Panc1 (cell line): ENCODE data around the gene ZNF492. TPM values are rescaled to one million over a fixed set of nuclear protein-coding genes. Genes with fewer than 3 reads are reported as not detected.

Source experiments
- ATAC-seq: fragments of 200-7000 bp; cut with Tn5 transposase; 2 replicates; pipeline ENCODE4 v1.9.1; 2020; ENCODE audit warnings: mild to moderate bottlenecking, moderate library complexity
- BruUV-seq: library from RNA; stranded (reverse); fragments of 400-500 nt; replicated peaks from 2 replicates; lab custom pipeline; 2021; lab: Mats Ljungman, UMichigan
- CTCF ChIA-PET: fragments of 300-600 bp; sonication (Branson Sonifier 250); formaldehyde crosslinking; loops from one replicate; lab custom pipeline; 2022; ENCODE audit warnings: antibody characterized with exemption; lab: Charles Lee
- POLR2A ChIA-PET: fragments of 300-600 bp; sonication (Branson Sonifier 250); formaldehyde crosslinking; loops from one replicate; lab custom pipeline; 2022; ENCODE audit warnings: antibody characterized with exemption; lab: Charles Lee
- DNase-seq: peaks from one replicate; pipeline ENCODE4 v3.0.0-alpha.2; 2010; ENCODE audit warnings: low read depth, low spot score
- H3K27ac ChIP-seq: 2 replicates; pipeline ENCODE4 v1.5.1; 2011; ENCODE audit warnings: mild to moderate bottlenecking, low read length, inconsistent platforms
- H3K27me3 ChIP-seq: fragments of 200-500 bp; sonication (Bioruptor generic); 2 replicates; pipeline ENCODE4 v1.6.0; 2014; ENCODE audit warnings: low read length, inconsistent platforms; ENCODE audit not compliant: control insufficient read depth, insufficient read depth
- H3K36me3 ChIP-seq: fragments of 200-500 bp; sonication (Bioruptor generic); 2 replicates; pipeline ENCODE4 v1.5.1; 2014; ENCODE audit warnings: inconsistent platforms, mild to moderate bottlenecking, low read length, moderate library complexity; ENCODE audit not compliant: control insufficient read depth, insufficient read depth
- H3K4me1 ChIP-seq: 2 replicates; pipeline ENCODE4 v1.5.1; 2011; ENCODE audit warnings: inconsistent platforms, mild to moderate bottlenecking, low read length, moderate library complexity; ENCODE audit not compliant: control insufficient read depth, insufficient read depth
- H3K4me3 ChIP-seq, 2 experiments: 2 replicates each; pipeline ENCODE4 v1.5.1; 2011 to 2012; ENCODE audit warnings: low read depth in 2 of 2, low read length in 2 of 2, mild to moderate bottlenecking in 2 of 2, inconsistent platforms in 1 of 2, moderate library complexity in 1 of 2
- H3K9me3 ChIP-seq: fragments of 200-500 bp; sonication (Bioruptor generic); 2 replicates; pipeline ENCODE4 v1.5.1; 2014; ENCODE audit warnings: low read depth, mild to moderate bottlenecking, inconsistent platforms, low read length, moderate library complexity; ENCODE audit not compliant: control insufficient read depth, insufficient read depth
- POLR2AphosphoS5 ChIP-seq: IDR thresholded peaks from 2 replicates; pipeline ENCODE4 v1.6.1; 2012; ENCODE audit warnings: mild to moderate bottlenecking, low read depth, low read length, moderate library complexity
- REST ChIP-seq, 2 experiments: IDR thresholded peaks; 2 replicates each; pipeline ENCODE4 v1.6.1; 2011 to 2012; ENCODE audit warnings: low read depth in 2 of 2, control low read depth in 1 of 2, low read length in 1 of 2, mild to moderate bottlenecking in 1 of 2, moderate library complexity in 1 of 2; ENCODE audit not compliant: insufficient read depth in 1 of 2
- SIN3A ChIP-seq: IDR thresholded peaks from 2 replicates; pipeline ENCODE4 v1.6.1; 2012; ENCODE audit warnings: low read depth, mild to moderate bottlenecking, low read length, moderate library complexity, borderline replicate concordance; ENCODE audit not compliant: insufficient read depth
- TCF7L2 ChIP-seq: IDR thresholded peaks from 2 replicates; pipeline ENCODE4 v1.6.1; 2011; ENCODE audit warnings: mild to moderate bottlenecking, low read depth, low read length, inconsistent platforms
- in situ Hi-C: cut with HindIII; loops from 2 replicates; pipeline ENCODE4 v1.10.0; 2016; ENCODE audit warnings: low sequenced_read_pairs, low pct_unique_long_range_greater_than_20kb
- intact Hi-C: fragments of 100-400 bp; cut with micrococcal nuclease; formaldehyde crosslinking; loops from one replicate; pipeline ENCODE4 v1.10.0; 2022; ENCODE audit not compliant: unreplicated experiment
- total RNA-seq: library from RNA; stranded (reverse); gene quantifications from one replicate; pipeline ENCODE4 v1.2.1, GENCODE V29; 2021; ENCODE audit not compliant: unreplicated experiment
- TF ChIP-seq, protein P1 (sequence below): fragments of 450-650 bp; IDR thresholded peaks from 2 replicates; pipeline ENCODE4 v1.5.1; 2017; ENCODE audit warnings: mild to moderate bottlenecking

ZNF492 gene
- total RNA-seq, 1 experiment from 2014 or later, result not detected

GRCh38 chr19:22607653-22608430 lies 26.3 kb upstream of the ZNF492 start:
- H3K9me3 ChIP-seq, result no peaks in the 10 kb centered on the region
- ATAC-seq (no peak), DNase-seq (no peak)
- no peak overlapping the region for H3K4me3 ChIP-seq
- H3K27ac ChIP-seq, result no peak overlapping the region
- intact Hi-C loops, result no loop called here
- TF ChIP-seq TCF7L2, result no peak
- no peak for TF ChIP-seq SIN3A
- no peak for TF ChIP-seq REST (IDR thresholded peaks at IDR 0.05; ENCODE audit: insufficient read depth in 1 of 2, low read depth in 2 of 2, low read length in 1 of 2)
- TF ChIP-seq, protein P1, sequence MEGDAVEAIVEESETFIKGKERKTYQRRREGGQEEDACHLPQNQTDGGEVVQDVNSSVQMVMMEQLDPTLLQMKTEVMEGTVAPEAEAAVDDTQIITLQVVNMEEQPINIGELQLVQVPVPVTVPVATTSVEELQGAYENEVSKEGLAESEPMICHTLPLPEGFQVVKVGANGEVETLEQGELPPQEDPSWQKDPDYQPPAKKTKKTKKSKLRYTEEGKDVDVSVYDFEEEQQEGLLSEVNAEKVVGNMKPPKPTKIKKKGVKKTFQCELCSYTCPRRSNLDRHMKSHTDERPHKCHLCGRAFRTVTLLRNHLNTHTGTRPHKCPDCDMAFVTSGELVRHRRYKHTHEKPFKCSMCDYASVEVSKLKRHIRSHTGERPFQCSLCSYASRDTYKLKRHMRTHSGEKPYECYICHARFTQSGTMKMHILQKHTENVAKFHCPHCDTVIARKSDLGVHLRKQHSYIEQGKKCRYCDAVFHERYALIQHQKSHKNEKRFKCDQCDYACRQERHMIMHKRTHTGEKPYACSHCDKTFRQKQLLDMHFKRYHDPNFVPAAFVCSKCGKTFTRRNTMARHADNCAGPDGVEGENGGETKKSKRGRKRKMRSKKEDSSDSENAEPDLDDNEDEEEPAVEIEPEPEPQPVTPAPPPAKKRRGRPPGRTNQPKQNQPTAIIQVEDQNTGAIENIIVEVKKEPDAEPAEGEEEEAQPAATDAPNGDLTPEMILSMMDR, result no peak
- TF ChIP-seq POLR2AphosphoS5, result no peak
- CTCF ChIA-PET, result no interaction called here
- in situ Hi-C loops, result no loop called here
- no peaks in the 10 kb centered on the region for H3K36me3 ChIP-seq
- POLR2A ChIA-PET, result no interaction called here
- H3K27me3 ChIP-seq, result no peaks in the 10 kb centered on the region
- BruUV-seq, result no TSS peak
- H3K4me1 ChIP-seq, result no peaks in the 10 kb centered on the region

- Histone ChIP-seq H3K4me1 (no peaks in the 10 kb centered on the region), H3K4me3 (no peak overlapping the region), H3K27ac (no peak overlapping the region), H3K27me3 (no peaks in the 10 kb centered on the region), H3K9me3 (no peaks in the 10 kb centered on the region), H3K36me3 (no peaks in the 10 kb centered on the region)
- TF ChIP-seq, protein P1, result no peak
- TF ChIP-seq POLR2AphosphoS5, result no peak
- no peak for TF ChIP-seq TCF7L2
- no peak for TF ChIP-seq REST (IDR thresholded peaks at IDR 0.05; ENCODE audit: insufficient read depth in 1 of 2, low read depth in 2 of 2, low read length in 1 of 2)
- no peak for TF ChIP-seq SIN3A
- intact Hi-C loops, result no loop called here
- ATAC-seq (no peak), DNase-seq (no peak)
- in situ Hi-C loops, result no loop called here
- ChIA-PET CTCF (no interaction called here), POLR2A (no interaction called here)
- BruUV-seq, result no TSS peak
These were observed 25.7 kb upstream of the ZNF492 start for GRCh38 chr19:22608441-22608840.
